ENCODE data around the gene SERHL2. TPM values are rescaled to one million over a fixed set of nuclear protein-coding genes. Genes with fewer than 3 reads are reported as not detected.
A peak's percentile ranks its signal among the peaks of the same experiment; 100 is the strongest.
"Not testable (repeated sequence)": the region's sequence is repeated elsewhere in the genome, so short reads cannot be mapped to it uniquely, and the experiment has no call there.

The SERHL2 gene
- polyA plus RNA-seq, 1 donor from 2014 or later, result 0.99 TPM

GRCh38 chr22:42604403-42604802 lies 50.6 kb downstream of the SERHL2 start (continued):
- no peak for TF ChIP-seq CTCF (IDR thresholded peaks at IDR 0.05; ENCODE audit: poor library complexity, severe bottlenecking)

GRCh38 chr22:42607641-42608040 lies 53.9 kb downstream of the SERHL2 start:
- not testable (repeated sequence) for H3F3A ChIP-seq (ENCODE audit: insufficient read depth, low read length, poor library complexity, severe bottlenecking); H2AFZ ChIP-seq (ENCODE audit: low read depth, low read length); H3K4me2 ChIP-seq (ENCODE audit: low read length); H3K9me3 ChIP-seq (ENCODE audit: low read length); H3K36me3 ChIP-seq (ENCODE audit: insufficient read depth, low read length); H3K4me3 ChIP-seq (ENCODE audit: low read length); H3K27ac ChIP-seq (ENCODE audit: low read length); H3K9me2 ChIP-seq (ENCODE audit: insufficient read depth, low read length); H3K27me3 ChIP-seq (ENCODE audit: insufficient read depth, low read depth, low read length); H4K20me1 ChIP-seq (ENCODE audit: insufficient read depth); H3K9ac ChIP-seq (ENCODE audit: low read length)
- H3K79me2 ChIP-seq (replicated peaks; ENCODE audit: insufficient read depth, low read length), result peaks cover 57% of the 10 kb centered on the region

GRCh38 chr22:42608136-42608822 lies 54.5 kb downstream of the SERHL2 start:
- Histone ChIP-seq H4K20me1 (ENCODE audit: insufficient read depth) (peaks cover 3% of the 10 kb centered on the region), H3K79me2 (replicated peaks; ENCODE audit: insufficient read depth, low read length) (peaks cover 64% of the 10 kb centered on the region), H3F3A (ENCODE audit: insufficient read depth, low read length, poor library complexity, severe bottlenecking) (no peaks in the 10 kb centered on the region), H3K9ac (ENCODE audit: low read length) (peak overlapping the region; percentile 58), H3K9me3 (ENCODE audit: low read length) (no peaks in the 10 kb centered on the region), H3K27me3 (ENCODE audit: insufficient read depth, low read depth, low read length) (no peaks in the 10 kb centered on the region), H2AFZ (ENCODE audit: low read depth, low read length) (no peak overlapping the region), H3K9me2 (ENCODE audit: insufficient read depth, low read length) (no peaks in the 10 kb centered on the region), H3K4me2 (ENCODE audit: low read length) (peak overlapping the region; percentile 65), H3K27ac (ENCODE audit: low read length) (peak overlapping the region; percentile 70), H3K4me3 (ENCODE audit: low read length) (peak overlapping the region; percentile 56), H3K36me3 (ENCODE audit: insufficient read depth, low read length) (no peaks in the 10 kb centered on the region)
- TF ChIP-seq RAD21 (conservative IDR thresholded peaks at IDR 0.05) (no peak), SMC3 (conservative IDR thresholded peaks at IDR 0.05; ENCODE audit: poor library complexity) (no peak), CTCF (IDR thresholded peaks at IDR 0.05; ENCODE audit: poor library complexity, severe bottlenecking) (no peak), EP300 (conservative IDR thresholded peaks at IDR 0.05; ENCODE audit: poor library complexity, severe bottlenecking) (no peak), EZH2 (IDR thresholded peaks at IDR 0.05; ENCODE audit: borderline replicate concordance, insufficient read depth, low read length, poor library complexity, severe bottlenecking) (no peak), POLR2AphosphoS5 (IDR thresholded peaks at IDR 0.05) (no peak), MXI1 (conservative IDR thresholded peaks at IDR 0.05; ENCODE audit: poor library complexity, severe bottlenecking) (no peak)
